WTC11 (cell line): Measurements from ENCODE around the gene ACAD9.

Source experiments
- CREB1 ChIP-seq: sonication (generic); formaldehyde crosslinking; IDR thresholded peaks from 2 replicates; pipeline ENCODE4 v1.8.0; 2023; ENCODE audit warnings: mild to moderate bottlenecking, missing genetic modification reagents
- CTCF ChIP-seq: fragments of 200-600 bp; IDR thresholded peaks from 2 replicates; pipeline ENCODE4 v1.8.0; 2022; ENCODE audit warnings: antibody characterized with exemption
- ELF4 ChIP-seq: sonication (generic); formaldehyde crosslinking; IDR thresholded peaks from 2 replicates; pipeline ENCODE4 v1.8.1; 2022; ENCODE audit warnings: low read depth, mild to moderate bottlenecking, moderate library complexity, missing genetic modification reagents
- MAX ChIP-seq: sonication (generic); formaldehyde crosslinking; IDR thresholded peaks from 2 replicates; pipeline ENCODE4 v1.8.0; 2022; ENCODE audit warnings: mild to moderate bottlenecking, missing genetic modification reagents
- SMAD3 ChIP-seq: sonication (generic); formaldehyde crosslinking; IDR thresholded peaks from 2 replicates; pipeline ENCODE4 v1.8.0; 2022; ENCODE audit warnings: missing genetic modification reagents, mild to moderate bottlenecking, borderline replicate concordance
- SP1 ChIP-seq: sonication (generic); formaldehyde crosslinking; conservative IDR thresholded peaks from 2 replicates; pipeline ENCODE4 v1.8.1; 2022; ENCODE audit warnings: missing genetic modification reagents
- TF ChIP-seq, protein P1 (sequence below): sonication (generic); formaldehyde crosslinking; conservative IDR thresholded peaks from 2 replicates; pipeline ENCODE4 v1.8.1; 2023; ENCODE audit warnings: mild to moderate bottlenecking, low read depth, missing genetic modification reagents, moderate library complexity

DNA sequence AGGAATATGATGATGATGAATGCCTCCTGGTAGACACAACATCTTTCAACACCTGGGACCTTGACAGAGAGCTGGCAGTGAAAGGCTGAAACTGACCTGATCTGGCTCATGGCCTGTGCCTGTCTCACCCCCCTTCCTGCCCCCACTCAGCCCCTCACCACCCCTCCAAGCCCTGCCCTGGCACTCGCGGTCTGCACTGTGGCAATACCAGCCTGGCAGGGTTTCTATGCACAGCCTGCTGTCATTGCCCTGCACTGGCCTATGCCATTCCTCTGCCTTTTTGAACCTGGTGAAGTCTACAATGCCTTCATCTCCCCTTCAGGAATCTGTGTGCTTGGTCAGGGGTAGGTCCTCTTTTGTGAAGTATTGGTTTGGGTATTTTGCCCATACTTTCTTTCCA lies 56.5 kb downstream of the ACAD9 start:
- TF ChIP-seq, protein P1, sequence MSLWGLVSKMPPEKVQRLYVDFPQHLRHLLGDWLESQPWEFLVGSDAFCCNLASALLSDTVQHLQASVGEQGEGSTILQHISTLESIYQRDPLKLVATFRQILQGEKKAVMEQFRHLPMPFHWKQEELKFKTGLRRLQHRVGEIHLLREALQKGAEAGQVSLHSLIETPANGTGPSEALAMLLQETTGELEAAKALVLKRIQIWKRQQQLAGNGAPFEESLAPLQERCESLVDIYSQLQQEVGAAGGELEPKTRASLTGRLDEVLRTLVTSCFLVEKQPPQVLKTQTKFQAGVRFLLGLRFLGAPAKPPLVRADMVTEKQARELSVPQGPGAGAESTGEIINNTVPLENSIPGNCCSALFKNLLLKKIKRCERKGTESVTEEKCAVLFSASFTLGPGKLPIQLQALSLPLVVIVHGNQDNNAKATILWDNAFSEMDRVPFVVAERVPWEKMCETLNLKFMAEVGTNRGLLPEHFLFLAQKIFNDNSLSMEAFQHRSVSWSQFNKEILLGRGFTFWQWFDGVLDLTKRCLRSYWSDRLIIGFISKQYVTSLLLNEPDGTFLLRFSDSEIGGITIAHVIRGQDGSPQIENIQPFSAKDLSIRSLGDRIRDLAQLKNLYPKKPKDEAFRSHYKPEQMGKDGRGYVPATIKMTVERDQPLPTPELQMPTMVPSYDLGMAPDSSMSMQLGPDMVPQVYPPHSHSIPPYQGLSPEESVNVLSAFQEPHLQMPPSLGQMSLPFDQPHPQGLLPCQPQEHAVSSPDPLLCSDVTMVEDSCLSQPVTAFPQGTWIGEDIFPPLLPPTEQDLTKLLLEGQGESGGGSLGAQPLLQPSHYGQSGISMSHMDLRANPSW (CRISPR knock-in tag), result no peak
- TF ChIP-seq CREB1 (no peak), CTCF (no peak), SMAD3 (no peak), ELF4 (CRISPR knock-in tag) (no peak), SP1 (CRISPR knock-in tag) (no peak), MAX (CRISPR knock-in tag) (no peak)
